LNCAP (cell line): ENCODE measurements around the gene DKC1.

Source experiments
- CTCF ChIP-seq: fragments of 450-650 bp; IDR thresholded peaks from 2 replicates; pipeline ENCODE4 v1.5.1; 2017; ENCODE audit warnings: mild to moderate bottlenecking

Gene DKC1

GRCh38 chrX:154819771-154820341 is 57.2 kb downstream of the DKC1 start:
- TF ChIP-seq CTCF = no peak

- TF ChIP-seq CTCF = no peak
These were observed 58.9 kb downstream of the DKC1 start for GRCh38 chrX:154821523-154821922.

- no peak for TF ChIP-seq CTCF
These were observed 59.4 kb downstream of the DKC1 start for GRCh38 chrX:154822029-154822428.

DNA sequence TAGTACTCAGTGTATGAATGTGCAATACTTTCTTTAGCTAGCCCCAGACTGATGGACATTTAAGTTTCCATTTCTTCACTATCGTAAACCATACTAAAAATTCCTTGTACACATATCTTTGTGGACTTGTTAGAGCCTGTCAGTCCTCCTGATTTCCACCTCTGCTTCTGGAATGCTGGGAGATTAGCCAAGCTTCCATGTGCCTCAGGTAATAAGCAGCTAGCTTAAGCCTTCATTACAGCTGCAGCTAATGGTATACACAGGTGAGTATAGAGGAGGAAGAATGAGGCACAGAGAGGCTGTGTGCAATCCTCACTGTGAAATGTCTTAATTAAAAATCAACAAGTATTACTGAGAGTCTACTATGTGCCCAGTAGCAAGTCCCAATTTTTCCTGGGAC is 62.0 kb downstream of the DKC1 start:
- no peak for TF ChIP-seq CTCF
